WERI-Rb-1 (cell line): Measurements from ENCODE around the gene TBXAS1.

Source experiments
- DNase-seq: peaks from one replicate; pipeline ENCODE4 v3.0.0-alpha.2; 2020
- H3K27ac ChIP-seq: fragments of 250-450 bp; sonication (Bioruptor Pico); 2 replicates; pipeline ENCODE4 v1.5.1; 2020; ENCODE audit warnings: mild to moderate bottlenecking, moderate library complexity
- H3K27me3 ChIP-seq: fragments of 250-450 bp; sonication (Bioruptor Pico); 2 replicates; pipeline ENCODE4 v1.5.1; 2021; ENCODE audit warnings: mild to moderate bottlenecking, low read depth, moderate library complexity; ENCODE audit not compliant: insufficient read depth, severe bottlenecking
- H3K36me3 ChIP-seq: fragments of 250-450 bp; sonication (Bioruptor Pico); 2 replicates; pipeline ENCODE4 v1.5.1; 2020; ENCODE audit warnings: mild to moderate bottlenecking, moderate library complexity
- H3K4me3 ChIP-seq: 2 replicates; pipeline ENCODE4 v1.5.1; 2011; ENCODE audit warnings: low read depth, mild to moderate bottlenecking, control low read depth, low read length
- H3K9me3 ChIP-seq: fragments of 250-450 bp; sonication (Bioruptor Pico); 2 replicates; pipeline ENCODE4 v1.5.1; 2021; ENCODE audit warnings: mild to moderate bottlenecking, moderate library complexity; ENCODE audit not compliant: severe bottlenecking
- CTCF ChIP-seq: IDR thresholded peaks from 2 replicates; pipeline ENCODE4 v1.5.1; 2011; ENCODE audit warnings: low read depth, mild to moderate bottlenecking, control low read depth, inconsistent platforms, low read length

Gene TBXAS1

GRCh38 chr7:140041659-140042385 lies 212.8 kb downstream of the TBXAS1 start:
- no peaks in the 10 kb centered on the region for H3K27me3 ChIP-seq
- no peak for TF ChIP-seq CTCF
- no peaks in the 10 kb centered on the region for H3K36me3 ChIP-seq
- H3K27ac ChIP-seq, result no peak overlapping the region
- no peaks in the 10 kb centered on the region for H3K9me3 ChIP-seq
- no peak for DNase-seq
- no peak overlapping the region for H3K4me3 ChIP-seq

- Histone ChIP-seq H3K36me3 (no peaks in the 10 kb centered on the region), H3K9me3 (no peaks in the 10 kb centered on the region), H3K27ac (no peak overlapping the region), H3K27me3 (no peaks in the 10 kb centered on the region), H3K4me3 (no peak overlapping the region)
- no peak for TF ChIP-seq CTCF
- no peak for DNase-seq
These were observed 213.3 kb downstream of the TBXAS1 start for GRCh38 chr7:140042386-140042670.

- no peak overlapping the region for H3K4me3 ChIP-seq
- TF ChIP-seq CTCF, result no peak
- H3K36me3 ChIP-seq, result no peaks in the 10 kb centered on the region
- DNase-seq, result no peak
- no peaks in the 10 kb centered on the region for H3K27me3 ChIP-seq
- H3K27ac ChIP-seq, result no peak overlapping the region
- H3K9me3 ChIP-seq, result no peaks in the 10 kb centered on the region
These were observed 215.2 kb downstream of the TBXAS1 start for GRCh38 chr7:140044251-140044650.

- Histone ChIP-seq H3K36me3 (no peaks in the 10 kb centered on the region), H3K4me3 (no peak overlapping the region), H3K27me3 (no peaks in the 10 kb centered on the region), H3K9me3 (no peaks in the 10 kb centered on the region), H3K27ac (no peak overlapping the region)
- no peak for DNase-seq
- TF ChIP-seq CTCF, result no peak
These were observed 216.6 kb downstream of the TBXAS1 start for GRCh38 chr7:140045697-140046096.

GRCh38 chr7:140047197-140047596 lies 218.1 kb downstream of the TBXAS1 start:
- no peak for TF ChIP-seq CTCF
- no peak for DNase-seq
- Histone ChIP-seq H3K9me3 (no peaks in the 10 kb centered on the region), H3K27me3 (no peaks in the 10 kb centered on the region), H3K27ac (no peak overlapping the region), H3K36me3 (no peaks in the 10 kb centered on the region), H3K4me3 (no peak overlapping the region)

GRCh38 chr7:140048138-140048537 lies 219.1 kb downstream of the TBXAS1 start:
- H3K36me3 ChIP-seq, result no peaks in the 10 kb centered on the region
- no peak for TF ChIP-seq CTCF

More at GRCh38 chr7:140048138-140048537, 219.1 kb downstream of the TBXAS1 start:
- DNase-seq, result no peak
- H3K4me3 ChIP-seq, result no peak overlapping the region
- no peaks in the 10 kb centered on the region for H3K9me3 ChIP-seq
- no peak overlapping the region for H3K27ac ChIP-seq
- H3K27me3 ChIP-seq, result no peaks in the 10 kb centered on the region
